Middle frontal gyrus (tissue), 1 donor: ENCODE results near the gene ZNF484.

Experiments used
- DNase-seq: peaks from one replicate; pipeline ENCODE4 v3.0.0-alpha.2; 2015; ENCODE audit warnings: low spot score; ENCODE audit errors: extremely low spot score

The ZNF484 gene

DNA sequence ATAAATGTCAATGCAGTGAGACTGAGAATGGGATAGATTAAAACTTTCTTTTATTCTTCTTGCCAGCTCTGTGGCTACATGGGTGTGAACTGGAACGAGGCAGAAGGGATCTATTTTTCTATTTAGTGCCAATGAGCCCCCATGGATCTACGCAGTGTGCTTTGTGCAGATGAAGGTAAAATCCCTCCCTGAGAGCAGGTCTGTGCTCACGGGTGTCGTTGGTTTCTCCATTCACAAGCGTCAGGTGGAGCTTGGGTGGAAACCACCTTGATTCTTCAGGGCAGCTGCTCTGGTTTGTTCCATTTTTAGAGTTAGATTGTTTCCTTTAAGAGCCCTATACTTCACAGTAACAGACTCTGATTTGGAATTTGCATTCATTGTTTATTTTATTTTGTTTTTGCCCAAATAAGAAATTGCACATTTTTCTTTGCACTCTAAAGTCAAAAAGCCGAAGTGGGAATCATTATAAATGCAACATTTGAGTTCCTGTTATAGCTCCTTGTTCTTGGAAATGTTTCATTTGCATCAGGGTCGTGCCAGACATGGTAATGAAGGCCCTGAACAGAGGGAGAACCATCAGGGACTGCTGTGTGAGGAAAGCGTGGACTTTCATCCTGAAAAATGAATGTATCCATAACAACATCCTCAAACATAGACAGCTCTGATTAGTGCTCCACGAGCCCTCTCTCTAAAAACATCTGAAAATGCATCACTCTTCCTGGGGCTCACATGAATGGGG lies 82.1 kb downstream of the ZNF484 start:
- DNase-seq: no peak
